Measurements from ENCODE around the gene TANC1. TPM values are rescaled to one million over a fixed set of nuclear protein-coding genes. Genes with fewer than 3 reads are reported as not detected.

The TANC1 gene
- total RNA-seq, 1 experiment from 2014 or later = 2.5 TPM

DNA sequence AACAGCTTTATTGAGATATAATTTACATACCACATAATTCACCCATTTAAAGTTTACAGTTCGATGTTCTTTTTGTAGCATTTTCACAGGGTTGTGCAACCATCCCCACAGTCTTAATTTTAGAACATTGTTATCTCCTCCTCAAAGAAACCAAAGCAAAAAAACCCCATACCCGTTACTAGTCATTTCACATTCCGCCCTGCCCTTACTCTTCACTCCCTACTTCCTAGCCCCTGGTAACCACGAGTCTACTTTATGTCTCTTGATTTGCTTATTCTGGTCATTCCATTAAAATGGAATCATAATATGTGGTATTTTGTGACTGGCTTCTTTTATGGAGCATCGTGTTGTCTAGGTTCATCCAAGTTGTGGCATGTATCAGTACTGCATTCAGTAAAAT, 137.7 kb downstream of the TANC1 start:
- no CpG with 5 or more reads among the region's 5 CpGs for WGBS (ENCODE audit: extremely low coverage, insufficient read length, low lambda C conversion rate)
- H3K56ac ChIP-seq (ENCODE audit: insufficient read length, low read depth, low read length) = no peak overlapping the region
- H3K4me1 ChIP-seq (ENCODE audit: insufficient read depth, low read length) = no peaks in the 10 kb centered on the region
- no peak overlapping the region for H3K9ac ChIP-seq (ENCODE audit: extremely low read depth, insufficient read length, low read length)
- no peak overlapping the region for H3K23ac ChIP-seq (ENCODE audit: insufficient read length, low read depth, low read length)
- no peak overlapping the region for H4K5ac ChIP-seq (ENCODE audit: insufficient read length, low read depth, low read length)
- H4K20me1 ChIP-seq (ENCODE audit: control insufficient read depth, insufficient read depth, insufficient read length) = no peaks in the 10 kb centered on the region
- H3K27me3 Mint-ChIP-seq (ENCODE audit: low read depth) = no peaks in the 10 kb centered on the region
- H2BK5ac ChIP-seq (ENCODE audit: insufficient read length, low read length) = no peak overlapping the region
- H3K9me3 Mint-ChIP-seq = no peaks in the 10 kb centered on the region
- no peaks in the 10 kb centered on the region for H3K23me2 ChIP-seq (ENCODE audit: insufficient read length, low read depth, low read length, poor library complexity, severe bottlenecking)
- H3K14ac ChIP-seq (ENCODE audit: insufficient read depth, low read length) = no peak overlapping the region
- no peak overlapping the region for H2BK120ac ChIP-seq (ENCODE audit: low read depth, low read length, poor library complexity, severe bottlenecking)
- H2BK15ac ChIP-seq (ENCODE audit: low read depth, low read length) = no peak overlapping the region
- H3K27me3 ChIP-seq (ENCODE audit: insufficient read depth, low read length) = no peaks in the 10 kb centered on the region
- no peaks in the 10 kb centered on the region for H3K79me1 ChIP-seq (ENCODE audit: insufficient read depth, low read depth, low read length, poor library complexity, severe bottlenecking)
- H3T11ph ChIP-seq (ENCODE audit: low read length) = no peak overlapping the region
- no peak for TF ChIP-seq CTCF (conservative IDR thresholded peaks at IDR 0.05)
- no peak for DNase-seq
- H3K9me3 ChIP-seq (ENCODE audit: control insufficient read depth, low read depth, low read length) = no peaks in the 10 kb centered on the region
- no peak overlapping the region for H2BK12ac ChIP-seq (ENCODE audit: insufficient read length, low read depth, low read length)
- no peak overlapping the region for H3K18ac ChIP-seq (ENCODE audit: insufficient read length, low read depth, low read length)
- no peak overlapping the region for H2BK20ac ChIP-seq (ENCODE audit: low read depth, low read length, poor library complexity, severe bottlenecking)
- H3K36me3 Mint-ChIP-seq (ENCODE audit: insufficient read depth in 1 of 3, low read depth in 3 of 3) = no peaks in the 10 kb centered on the region
- no peak overlapping the region for H3K4me3 Mint-ChIP-seq
- H4K91ac ChIP-seq (ENCODE audit: insufficient read length, low read depth, low read length) = no peak overlapping the region
- H3K79me2 ChIP-seq (ENCODE audit: insufficient read depth, low read length) = no peaks in the 10 kb centered on the region
- no peak overlapping the region for H2AFZ ChIP-seq (ENCODE audit: low read length)
- no peak overlapping the region for H3K4me2 ChIP-seq (ENCODE audit: insufficient read depth, insufficient read length, low read length)
- no peaks in the 10 kb centered on the region for H3K4me1 Mint-ChIP-seq
- H2AK5ac ChIP-seq (ENCODE audit: insufficient read length, low read length) = no peak overlapping the region
- H4K8ac ChIP-seq (replicated peaks; ENCODE audit: insufficient read length, low read depth, low read length) = no peak overlapping the region
- no peak overlapping the region for H3K27ac Mint-ChIP-seq
- no peak overlapping the region for H3K27ac ChIP-seq (ENCODE audit: insufficient read length, low read depth, low read length)
- H3K4ac ChIP-seq (ENCODE audit: low read depth, low read length) = no peak overlapping the region
